Mesothelial cell of epicardium (in vitro differentiated cells): ENCODE data around the gene ATXN1. TPM values are rescaled to one million over a fixed set of nuclear protein-coding genes. Genes with fewer than 3 reads are reported as not detected.

ENCODE experiments used
- DNase-seq, 2 experiments: peaks; one replicate each; pipeline ENCODE4 v3.0.0; 2021; ENCODE audit warnings: low spot score in 2 of 2; ENCODE audit not compliant: unreplicated experiment in 2 of 2
- H3K27ac Mint-ChIP-seq: 2 replicates; pipeline ENCODE4 v1.8.0; 2021; ENCODE audit warnings: mixed read lengths
- H3K27me3 Mint-ChIP-seq: 2 replicates; pipeline ENCODE4 v1.8.0; 2021; ENCODE audit warnings: low read depth, mixed read lengths
- H3K36me3 Mint-ChIP-seq: 2 replicates; pipeline ENCODE4 v1.8.0; 2021; ENCODE audit warnings: mixed read lengths
- H3K4me1 Mint-ChIP-seq: 2 replicates; pipeline ENCODE4 v1.8.0; 2021; ENCODE audit warnings: mixed read lengths
- H3K4me3 Mint-ChIP-seq: 2 replicates; pipeline ENCODE4 v1.8.0; 2021; ENCODE audit warnings: mild to moderate bottlenecking, moderate library complexity, mixed read lengths
- H3K9me3 Mint-ChIP-seq: 2 replicates; pipeline ENCODE4 v1.8.0; 2021; ENCODE audit warnings: mixed read lengths
- CTCF ChIP-seq: fragments of 200-600 bp; sonication (generic); IDR thresholded peaks from one replicate; pipeline ENCODE4 v1.5.0; 2021; ENCODE audit warnings: antibody characterized with exemption; ENCODE audit not compliant: unreplicated experiment
- total RNA-seq: library from RNA; stranded (reverse); gene quantifications from 3 replicates; pipeline ENCODE4 v1.2.1, GENCODE V29; 2021

ATXN1 gene
- total RNA-seq, 1 donor from 2014 or later, result 59.5 TPM

- Mint-ChIP-seq H3K4me1 (peaks cover 52% of the 10 kb centered on the region), H3K9me3 (no peaks in the 10 kb centered on the region), H3K4me3 (no peak overlapping the region), H3K27ac (peak overlapping the region; percentile 78), H3K36me3 (no peaks in the 10 kb centered on the region), H3K27me3 (no peaks in the 10 kb centered on the region)
- peak in 1 of 2 experiments; percentile 71 for DNase-seq
- peak; percentile 69 for TF ChIP-seq CTCF
Observed at GRCh38 chr6:16770701-16771569, 9.7 kb upstream of the ATXN1 start.

GRCh38 chr6:16769986-16770376 is 8.7 kb upstream of the ATXN1 start:
- no peak for TF ChIP-seq CTCF
- H3K4me1 Mint-ChIP-seq, result peaks cover 56% of the 10 kb centered on the region
- H3K27me3 Mint-ChIP-seq, result no peaks in the 10 kb centered on the region
- no peak overlapping the region for H3K4me3 Mint-ChIP-seq
- DNase-seq, result no peak
- no peaks in the 10 kb centered on the region for H3K9me3 Mint-ChIP-seq
- peak overlapping the region; percentile 88 for H3K27ac Mint-ChIP-seq
- no peaks in the 10 kb centered on the region for H3K36me3 Mint-ChIP-seq

- H3K4me3 Mint-ChIP-seq, result no peak overlapping the region
- DNase-seq, result no peak
- no peaks in the 10 kb centered on the region for H3K9me3 Mint-ChIP-seq
- no peaks in the 10 kb centered on the region for H3K27me3 Mint-ChIP-seq
- H3K27ac Mint-ChIP-seq, result peak overlapping the region; percentile 88
- peaks cover 57% of the 10 kb centered on the region for H3K4me1 Mint-ChIP-seq
- no peaks in the 10 kb centered on the region for H3K36me3 Mint-ChIP-seq
- no peak for TF ChIP-seq CTCF
Observed at GRCh38 chr6:16769131-16769985, 8.1 kb upstream of the ATXN1 start.

- H3K9me3 Mint-ChIP-seq, result no peaks in the 10 kb centered on the region
- no peak for TF ChIP-seq CTCF
- H3K27me3 Mint-ChIP-seq, result no peaks in the 10 kb centered on the region
- H3K36me3 Mint-ChIP-seq, result no peaks in the 10 kb centered on the region
- no peak for DNase-seq
- H3K27ac Mint-ChIP-seq, result peak overlapping the region; percentile 88
- no peak overlapping the region for H3K4me3 Mint-ChIP-seq
- H3K4me1 Mint-ChIP-seq, result peaks cover 62% of the 10 kb centered on the region
Observed at GRCh38 chr6:16768477-16768830, 7.2 kb upstream of the ATXN1 start.

GRCh38 chr6:16767765-16768476 is 6.7 kb upstream of the ATXN1 start:
- no peak for DNase-seq
- Mint-ChIP-seq H3K4me3 (no peak overlapping the region), H3K27me3 (no peaks in the 10 kb centered on the region), H3K4me1 (peaks cover 64% of the 10 kb centered on the region), H3K27ac (peak overlapping the region; percentile 88), H3K9me3 (no peaks in the 10 kb centered on the region), H3K36me3 (no peaks in the 10 kb centered on the region)
- no peak for TF ChIP-seq CTCF
